Gastroesophageal sphincter (tissue), 3 donors: ENCODE measurements around the gene OR52A1.

Experiments used
- EP300 ChIP-seq: sonication (generic); formaldehyde crosslinking; IDR thresholded peaks from one replicate; pipeline ENCODE4 v1.6.1; 2017; ENCODE audit warnings: antibody characterized with exemption, mild to moderate bottlenecking
- POLR2A ChIP-seq, 2 donors: fragments of 450-650 bp; IDR thresholded peaks; one replicate each; pipeline ENCODE4 v1.6.1; 2017; ENCODE audit warnings: antibody characterized with exemption in 2 of 2, mild to moderate bottlenecking in 2 of 2, moderate library complexity in 1 of 2
- TF ChIP-seq, protein P1 (sequence below), 4 experiments: fragments of 200-600 bp in 2 of 4; fragments of 450-650 bp in 2 of 4; sonication (generic) in 1 of 4; IDR thresholded peaks; one replicate each; pipeline ENCODE4 v1.5.1; 2017 to 2019; ENCODE audit warnings: antibody characterized with exemption in 4 of 4, mild to moderate bottlenecking in 2 of 4, moderate library complexity in 2 of 4

DNA sequence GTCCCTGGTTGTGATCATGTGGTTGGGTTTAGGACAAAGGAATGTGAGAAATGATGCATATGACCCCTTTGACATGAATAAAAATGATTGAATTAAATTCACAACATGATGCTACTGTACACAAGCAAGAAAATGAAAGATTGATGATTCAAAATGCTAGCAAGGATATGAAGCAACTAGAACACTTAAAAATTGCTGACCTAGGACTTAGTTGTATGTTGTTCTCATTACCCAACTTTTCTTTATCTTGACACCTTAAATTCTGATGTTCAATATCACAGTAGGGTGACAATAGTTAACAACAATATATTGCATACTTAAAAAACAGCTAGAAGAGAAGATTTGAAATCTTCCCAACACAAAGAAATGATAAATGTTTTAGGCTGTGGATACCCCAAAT lies 37.0 kb downstream of the OR52A1 start:
- TF ChIP-seq, protein P1, sequence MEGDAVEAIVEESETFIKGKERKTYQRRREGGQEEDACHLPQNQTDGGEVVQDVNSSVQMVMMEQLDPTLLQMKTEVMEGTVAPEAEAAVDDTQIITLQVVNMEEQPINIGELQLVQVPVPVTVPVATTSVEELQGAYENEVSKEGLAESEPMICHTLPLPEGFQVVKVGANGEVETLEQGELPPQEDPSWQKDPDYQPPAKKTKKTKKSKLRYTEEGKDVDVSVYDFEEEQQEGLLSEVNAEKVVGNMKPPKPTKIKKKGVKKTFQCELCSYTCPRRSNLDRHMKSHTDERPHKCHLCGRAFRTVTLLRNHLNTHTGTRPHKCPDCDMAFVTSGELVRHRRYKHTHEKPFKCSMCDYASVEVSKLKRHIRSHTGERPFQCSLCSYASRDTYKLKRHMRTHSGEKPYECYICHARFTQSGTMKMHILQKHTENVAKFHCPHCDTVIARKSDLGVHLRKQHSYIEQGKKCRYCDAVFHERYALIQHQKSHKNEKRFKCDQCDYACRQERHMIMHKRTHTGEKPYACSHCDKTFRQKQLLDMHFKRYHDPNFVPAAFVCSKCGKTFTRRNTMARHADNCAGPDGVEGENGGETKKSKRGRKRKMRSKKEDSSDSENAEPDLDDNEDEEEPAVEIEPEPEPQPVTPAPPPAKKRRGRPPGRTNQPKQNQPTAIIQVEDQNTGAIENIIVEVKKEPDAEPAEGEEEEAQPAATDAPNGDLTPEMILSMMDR (IDR thresholded peaks at IDR 0.05): no peak
- TF ChIP-seq POLR2A (IDR thresholded peaks at IDR 0.05) (no peak), EP300 (no peak)
